ENCODE measurements around the gene TEX261.

GRCh38 chr2:70985283-70985688 is 9.4 kb downstream of the TEX261 start:
- TF ChIP-seq REST (IDR thresholded peaks at IDR 0.05; ENCODE audit: insufficient read depth in 1 of 2, low read depth in 2 of 2, low read length in 2 of 2) = no peak
- TF ChIP-seq TAF1 (IDR thresholded peaks at IDR 0.05; ENCODE audit: borderline replicate concordance, insufficient read depth, low read length) = no peak
- no peak for TF ChIP-seq SIN3A (IDR thresholded peaks at IDR 0.05; ENCODE audit: borderline replicate concordance, insufficient read depth, low read length)
- no peak for TF ChIP-seq POLR2AphosphoS5 (IDR thresholded peaks at IDR 0.05; ENCODE audit: low read depth, low read length)
- no peak for TF ChIP-seq FOXP2 (optimal IDR thresholded peaks at IDR 0.05; ENCODE audit: borderline replicate concordance, extremely low read depth, extremely low read length, insufficient read depth)

Measured in PFSK-1 (cell line).